ENCODE results near the gene PTH2R.
A peak's percentile ranks its signal among the peaks of the same experiment; 100 is the strongest.

DNA sequence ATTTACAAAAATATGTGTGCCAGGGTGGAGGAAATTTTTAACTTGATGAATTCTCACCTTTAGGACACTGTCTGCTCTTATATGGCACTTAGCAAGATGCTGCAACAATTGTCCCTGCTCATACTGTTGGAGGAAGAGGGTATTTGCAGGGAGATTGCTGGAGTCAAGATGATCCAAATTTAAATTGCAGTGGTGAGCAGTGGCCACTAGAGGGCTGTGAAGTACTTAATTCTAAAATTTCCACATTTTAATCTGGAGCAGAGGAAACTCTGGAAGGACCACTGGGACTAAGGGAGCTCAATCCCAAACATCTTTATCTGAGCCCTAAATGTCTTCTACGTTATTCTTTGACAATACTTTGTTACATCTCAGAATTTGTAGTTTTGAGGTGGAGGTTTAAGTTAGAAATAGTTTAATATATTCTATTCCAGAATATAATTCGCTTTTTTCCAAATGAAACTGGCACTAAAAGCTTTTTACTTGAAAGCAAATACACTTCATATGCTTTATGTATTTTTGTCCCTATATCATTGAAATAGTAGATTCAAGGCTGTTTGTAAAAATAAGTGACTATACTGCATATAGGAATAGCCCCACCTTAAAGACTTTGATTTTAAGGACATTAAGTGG, 33.0 kb upstream of the PTH2R start:
- TF ChIP-seq, protein P1, sequence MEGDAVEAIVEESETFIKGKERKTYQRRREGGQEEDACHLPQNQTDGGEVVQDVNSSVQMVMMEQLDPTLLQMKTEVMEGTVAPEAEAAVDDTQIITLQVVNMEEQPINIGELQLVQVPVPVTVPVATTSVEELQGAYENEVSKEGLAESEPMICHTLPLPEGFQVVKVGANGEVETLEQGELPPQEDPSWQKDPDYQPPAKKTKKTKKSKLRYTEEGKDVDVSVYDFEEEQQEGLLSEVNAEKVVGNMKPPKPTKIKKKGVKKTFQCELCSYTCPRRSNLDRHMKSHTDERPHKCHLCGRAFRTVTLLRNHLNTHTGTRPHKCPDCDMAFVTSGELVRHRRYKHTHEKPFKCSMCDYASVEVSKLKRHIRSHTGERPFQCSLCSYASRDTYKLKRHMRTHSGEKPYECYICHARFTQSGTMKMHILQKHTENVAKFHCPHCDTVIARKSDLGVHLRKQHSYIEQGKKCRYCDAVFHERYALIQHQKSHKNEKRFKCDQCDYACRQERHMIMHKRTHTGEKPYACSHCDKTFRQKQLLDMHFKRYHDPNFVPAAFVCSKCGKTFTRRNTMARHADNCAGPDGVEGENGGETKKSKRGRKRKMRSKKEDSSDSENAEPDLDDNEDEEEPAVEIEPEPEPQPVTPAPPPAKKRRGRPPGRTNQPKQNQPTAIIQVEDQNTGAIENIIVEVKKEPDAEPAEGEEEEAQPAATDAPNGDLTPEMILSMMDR (conservative IDR thresholded peaks at IDR 0.05): peak; percentile 88
- TF ChIP-seq ZFX (IDR thresholded peaks at IDR 0.05): no peak

Data from C4-2B (cell line).